NB4 (cell line): ENCODE results near the gene DENND2D.

ENCODE experiments used
- POLR2A ChIP-seq: IDR thresholded peaks from 2 replicates; pipeline ENCODE4 v1.6.1; 2011; ENCODE audit warnings: mild to moderate bottlenecking; ENCODE audit not compliant: insufficient read length; ENCODE audit errors: extremely low read depth
- TF ChIP-seq, protein P1 (sequence below): IDR thresholded peaks from one replicate; pipeline ENCODE4 v1.5.1; 2012; ENCODE audit warnings: low read depth, low read length
- TF ChIP-seq, protein P2 (sequence below): IDR thresholded peaks from 2 replicates; pipeline ENCODE4 v1.6.1; 2011; ENCODE audit warnings: low read depth, low read length

DNA sequence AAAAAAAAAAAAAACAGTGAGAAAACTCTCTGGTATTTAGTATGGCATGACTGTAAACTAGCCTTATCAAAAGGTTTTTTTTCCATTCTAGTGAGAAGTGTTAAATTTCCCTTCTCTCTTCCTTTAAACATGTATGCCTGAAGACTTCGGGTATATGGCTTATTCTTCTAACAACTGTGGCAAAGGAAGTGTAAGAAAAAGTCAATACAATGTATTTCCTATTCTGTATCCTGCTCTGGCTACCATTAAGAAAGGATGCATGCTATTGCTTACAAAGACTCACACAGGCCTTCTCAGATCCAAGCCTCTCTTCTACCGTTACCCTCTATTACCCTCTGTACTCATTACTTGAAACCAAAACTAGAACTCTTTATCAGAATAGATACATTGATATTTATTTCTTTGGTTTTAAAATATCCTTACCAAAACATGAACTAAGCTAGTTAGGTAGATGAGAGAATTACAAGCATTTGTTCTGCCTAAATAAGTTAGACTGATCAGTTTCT, 52.0 kb downstream of the DENND2D start:
- TF ChIP-seq POLR2A = no peak
- TF ChIP-seq, protein P1, sequence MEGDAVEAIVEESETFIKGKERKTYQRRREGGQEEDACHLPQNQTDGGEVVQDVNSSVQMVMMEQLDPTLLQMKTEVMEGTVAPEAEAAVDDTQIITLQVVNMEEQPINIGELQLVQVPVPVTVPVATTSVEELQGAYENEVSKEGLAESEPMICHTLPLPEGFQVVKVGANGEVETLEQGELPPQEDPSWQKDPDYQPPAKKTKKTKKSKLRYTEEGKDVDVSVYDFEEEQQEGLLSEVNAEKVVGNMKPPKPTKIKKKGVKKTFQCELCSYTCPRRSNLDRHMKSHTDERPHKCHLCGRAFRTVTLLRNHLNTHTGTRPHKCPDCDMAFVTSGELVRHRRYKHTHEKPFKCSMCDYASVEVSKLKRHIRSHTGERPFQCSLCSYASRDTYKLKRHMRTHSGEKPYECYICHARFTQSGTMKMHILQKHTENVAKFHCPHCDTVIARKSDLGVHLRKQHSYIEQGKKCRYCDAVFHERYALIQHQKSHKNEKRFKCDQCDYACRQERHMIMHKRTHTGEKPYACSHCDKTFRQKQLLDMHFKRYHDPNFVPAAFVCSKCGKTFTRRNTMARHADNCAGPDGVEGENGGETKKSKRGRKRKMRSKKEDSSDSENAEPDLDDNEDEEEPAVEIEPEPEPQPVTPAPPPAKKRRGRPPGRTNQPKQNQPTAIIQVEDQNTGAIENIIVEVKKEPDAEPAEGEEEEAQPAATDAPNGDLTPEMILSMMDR = no peak
- TF ChIP-seq, protein P2, sequence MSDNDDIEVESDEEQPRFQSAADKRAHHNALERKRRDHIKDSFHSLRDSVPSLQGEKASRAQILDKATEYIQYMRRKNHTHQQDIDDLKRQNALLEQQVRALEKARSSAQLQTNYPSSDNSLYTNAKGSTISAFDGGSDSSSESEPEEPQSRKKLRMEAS = no peak
